Vagina (tissue), 2 donors: ENCODE results near the gene CTNNA3. TPM values are rescaled to one million over a fixed set of nuclear protein-coding genes. Genes with fewer than 3 reads are reported as not detected.

Source experiments
- DNase-seq, 2 donors: peaks; one replicate each; pipeline ENCODE4 v3.0.0-alpha.2; 2017; ENCODE audit errors: extremely low spot score in 2 of 2
- H3K27ac ChIP-seq: fragments of 200-600 bp; sonication (generic); one replicate; pipeline ENCODE4 v1.5.1; 2019
- H3K27me3 ChIP-seq: fragments of 200-600 bp; sonication (generic); one replicate; pipeline ENCODE4 v1.5.1; 2019
- H3K36me3 ChIP-seq, 2 donors: fragments of 200-600 bp; sonication (generic); one replicate each; pipeline ENCODE4 v1.5.1; 2017 to 2019
- H3K4me1 ChIP-seq: fragments of 200-600 bp; sonication (generic); one replicate; pipeline ENCODE4 v1.5.1; 2019
- H3K4me3 ChIP-seq, 2 donors: fragments of 200-600 bp; sonication (generic); 1 replicate in 1 of 2; 2 replicates in 1 of 2; pipeline ENCODE4 v1.5.1; 2016 to 2019
- H3K9me3 ChIP-seq: fragments of 200-600 bp; sonication (generic); one replicate; pipeline ENCODE4 v1.5.1; 2019
- POLR2A ChIP-seq, 2 donors: fragments of 450-650 bp; IDR thresholded peaks; one replicate each; pipeline ENCODE4 v1.6.1; 2017; ENCODE audit warnings: antibody characterized with exemption in 2 of 2, mild to moderate bottlenecking in 2 of 2, moderate library complexity in 2 of 2
- POLR2AphosphoS5 ChIP-seq, 2 donors: sonication (generic); formaldehyde crosslinking; IDR thresholded peaks; one replicate each; pipeline ENCODE4 v1.9.0; 2017; ENCODE audit warnings: antibody characterized with exemption in 2 of 2, mild to moderate bottlenecking in 2 of 2, low read depth in 1 of 2; ENCODE audit not compliant: insufficient read depth in 1 of 2
- intact Hi-C: fragments of 100-400 bp; cut with DNase I; formaldehyde crosslinking; loops from one replicate; pipeline ENCODE4 v1.15.1; 2023
- total RNA-seq: library from RNA; depleted of rRNA; stranded (reverse); fragments of >200 nt; gene quantifications from one replicate; pipeline ENCODE4 v1.2.3, GENCODE V29; 2016
- TF ChIP-seq, protein P1 (sequence below), 3 experiments: fragments of 450-650 bp in 2 of 3; fragments of 200-600 bp in 1 of 3; sonication (generic) in 1 of 3; IDR thresholded peaks; one replicate each; pipeline ENCODE4 v1.5.1; 2017 to 2019; ENCODE audit warnings: antibody characterized with exemption in 3 of 3, mild to moderate bottlenecking in 2 of 3, moderate library complexity in 2 of 3

CTNNA3 gene
- total RNA-seq, 1 donor from 2014 or later, result 0.98 TPM

DNA sequence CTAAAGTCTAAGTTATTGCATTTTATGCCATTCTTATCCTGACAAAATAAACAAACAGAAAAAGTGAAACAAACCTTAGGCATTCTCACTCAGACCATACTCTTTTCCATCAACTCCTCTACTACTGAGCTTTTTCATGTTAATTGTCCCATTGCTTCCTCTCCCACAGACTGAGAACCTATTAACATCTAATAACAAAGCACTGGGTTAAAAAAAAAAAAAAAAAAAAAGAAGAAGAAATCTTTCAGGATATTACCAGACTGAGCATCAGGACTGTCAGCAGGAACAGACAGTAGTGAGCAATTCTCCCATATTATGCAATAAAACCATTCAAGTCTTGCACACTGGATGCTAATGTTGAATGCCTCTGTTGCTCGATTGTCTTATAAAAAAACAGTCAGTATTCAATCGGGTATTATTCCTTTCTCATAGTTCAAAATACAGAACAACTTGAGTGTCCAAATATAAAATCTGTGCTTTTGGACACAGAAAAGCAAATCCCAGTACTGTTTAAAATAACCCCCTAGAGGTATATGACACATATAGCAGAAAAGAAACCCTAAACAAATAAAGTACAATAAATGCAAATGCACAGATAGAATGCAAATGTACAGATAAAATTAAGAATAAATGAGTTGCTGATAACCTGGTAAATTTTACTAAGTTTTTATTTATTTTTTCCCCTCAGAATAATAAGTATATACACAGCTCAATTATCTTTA, 1301.5 kb downstream of the CTNNA3 start:
- DNase-seq, result no peak
- TF ChIP-seq POLR2AphosphoS5 (IDR thresholded peaks at IDR 0.05; ENCODE audit: insufficient read depth in 1 of 2, low read depth in 1 of 2) (no peak), POLR2A (IDR thresholded peaks at IDR 0.05) (no peak)
- TF ChIP-seq, protein P1, sequence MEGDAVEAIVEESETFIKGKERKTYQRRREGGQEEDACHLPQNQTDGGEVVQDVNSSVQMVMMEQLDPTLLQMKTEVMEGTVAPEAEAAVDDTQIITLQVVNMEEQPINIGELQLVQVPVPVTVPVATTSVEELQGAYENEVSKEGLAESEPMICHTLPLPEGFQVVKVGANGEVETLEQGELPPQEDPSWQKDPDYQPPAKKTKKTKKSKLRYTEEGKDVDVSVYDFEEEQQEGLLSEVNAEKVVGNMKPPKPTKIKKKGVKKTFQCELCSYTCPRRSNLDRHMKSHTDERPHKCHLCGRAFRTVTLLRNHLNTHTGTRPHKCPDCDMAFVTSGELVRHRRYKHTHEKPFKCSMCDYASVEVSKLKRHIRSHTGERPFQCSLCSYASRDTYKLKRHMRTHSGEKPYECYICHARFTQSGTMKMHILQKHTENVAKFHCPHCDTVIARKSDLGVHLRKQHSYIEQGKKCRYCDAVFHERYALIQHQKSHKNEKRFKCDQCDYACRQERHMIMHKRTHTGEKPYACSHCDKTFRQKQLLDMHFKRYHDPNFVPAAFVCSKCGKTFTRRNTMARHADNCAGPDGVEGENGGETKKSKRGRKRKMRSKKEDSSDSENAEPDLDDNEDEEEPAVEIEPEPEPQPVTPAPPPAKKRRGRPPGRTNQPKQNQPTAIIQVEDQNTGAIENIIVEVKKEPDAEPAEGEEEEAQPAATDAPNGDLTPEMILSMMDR (IDR thresholded peaks at IDR 0.05), result no peak
- no peaks in the 10 kb centered on the region for H3K4me1 ChIP-seq
- no peaks in the 10 kb centered on the region for H3K27me3 ChIP-seq
- H3K4me3 ChIP-seq, result no peak overlapping the region
- no peaks in the 10 kb centered on the region for H3K36me3 ChIP-seq
- H3K27ac ChIP-seq, result no peak overlapping the region
- intact Hi-C loops, result no loop called here
- H3K9me3 ChIP-seq, result no peaks in the 10 kb centered on the region

DNA sequence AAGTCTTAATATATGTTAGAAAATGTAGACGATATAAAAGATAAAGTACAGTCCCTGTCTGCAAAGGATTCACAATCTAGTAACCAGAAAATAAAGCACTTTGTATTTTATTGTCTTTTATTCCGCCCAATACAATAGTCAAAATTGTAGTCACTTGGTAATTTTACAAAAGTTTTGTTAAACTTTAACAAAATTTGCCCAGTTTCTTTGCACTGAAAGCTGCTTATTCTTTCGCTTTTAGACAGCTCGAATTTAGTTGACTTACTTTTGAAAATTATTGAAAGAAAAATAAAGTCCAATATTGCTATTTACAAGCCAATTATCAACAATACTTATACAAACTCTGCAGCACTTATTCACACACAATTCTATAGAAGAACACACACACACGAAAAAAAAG, 1305.1 kb downstream of the CTNNA3 start:
- intact Hi-C loops, result no loop called here
- Histone ChIP-seq H3K4me1 (no peaks in the 10 kb centered on the region), H3K36me3 (no peaks in the 10 kb centered on the region), H3K4me3 (no peak overlapping the region), H3K27me3 (no peaks in the 10 kb centered on the region), H3K9me3 (no peaks in the 10 kb centered on the region), H3K27ac (no peak overlapping the region)
- DNase-seq, result no peak
- no peak for TF ChIP-seq POLR2A (IDR thresholded peaks at IDR 0.05)
- no peak for TF ChIP-seq POLR2AphosphoS5 (IDR thresholded peaks at IDR 0.05; ENCODE audit: insufficient read depth in 1 of 2, low read depth in 1 of 2)
- TF ChIP-seq, protein P1 (IDR thresholded peaks at IDR 0.05), result no peak

DNA sequence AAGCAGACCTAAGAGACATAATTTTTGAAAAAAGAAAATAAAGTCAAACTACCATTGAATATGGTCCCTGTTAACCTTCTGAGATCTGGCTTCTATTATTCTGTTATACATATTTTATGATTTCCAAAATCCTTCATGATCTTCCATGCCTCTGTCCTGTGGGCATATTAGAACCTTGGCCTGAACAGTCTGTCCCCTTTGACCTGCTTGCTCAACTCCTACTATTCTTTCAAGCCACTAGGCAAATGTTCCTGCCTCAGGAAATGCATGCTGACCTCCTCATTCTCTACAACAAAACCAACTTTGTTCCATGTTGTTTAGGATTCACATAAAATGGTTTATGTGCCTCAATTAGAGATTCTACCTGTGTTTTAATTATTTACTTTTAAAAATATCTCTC, 1315.0 kb downstream of the CTNNA3 start:
- H3K27ac ChIP-seq, result no peak overlapping the region
- no peaks in the 10 kb centered on the region for H3K36me3 ChIP-seq
- no peak for DNase-seq
- no peaks in the 10 kb centered on the region for H3K4me1 ChIP-seq
- TF ChIP-seq POLR2A (IDR thresholded peaks at IDR 0.05), result no peak
- TF ChIP-seq POLR2AphosphoS5 (IDR thresholded peaks at IDR 0.05; ENCODE audit: insufficient read depth in 1 of 2, low read depth in 1 of 2), result no peak
- TF ChIP-seq, protein P1 (IDR thresholded peaks at IDR 0.05), result no peak
- H3K9me3 ChIP-seq, result no peaks in the 10 kb centered on the region
- no peak overlapping the region for H3K4me3 ChIP-seq
- intact Hi-C loops, result no loop called here
- no peaks in the 10 kb centered on the region for H3K27me3 ChIP-seq

DNA sequence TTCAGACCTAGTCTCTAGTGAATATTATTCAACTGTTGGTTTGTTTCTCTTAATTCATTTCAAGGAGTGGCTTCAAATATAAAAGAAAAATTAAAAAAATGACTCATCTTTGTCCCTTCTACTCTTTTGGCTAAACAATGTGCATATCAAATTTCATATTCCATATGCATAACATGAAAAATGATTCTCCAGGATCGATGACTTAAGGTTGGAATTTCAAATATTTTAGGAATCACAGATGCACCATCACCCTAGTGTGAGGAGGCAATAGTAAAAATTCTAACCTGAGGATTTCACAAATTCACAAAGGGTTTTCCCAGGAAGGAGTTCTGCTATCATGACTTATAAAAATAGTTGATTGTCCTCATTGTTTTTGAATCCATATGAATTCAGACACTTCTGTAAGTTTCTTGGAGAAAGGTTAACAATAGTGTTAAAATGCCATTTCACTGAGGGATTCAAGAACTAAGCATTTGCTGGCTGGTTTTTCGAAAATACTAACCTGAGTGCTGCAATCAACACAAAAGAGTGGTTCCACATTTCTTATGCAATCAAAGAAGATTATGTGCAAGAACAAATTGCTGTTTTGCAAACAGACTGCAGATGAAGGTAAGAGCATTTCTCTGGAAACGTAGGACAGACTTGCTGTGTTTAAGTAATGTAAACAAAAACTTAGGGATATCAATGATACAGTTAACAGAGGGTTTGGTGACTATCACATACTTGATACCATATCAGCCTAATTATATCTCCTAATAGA, 1317.7 kb downstream of the CTNNA3 start:
- Histone ChIP-seq H3K4me3 (no peak overlapping the region), H3K27ac (no peak overlapping the region), H3K4me1 (no peaks in the 10 kb centered on the region), H3K27me3 (no peaks in the 10 kb centered on the region), H3K36me3 (no peaks in the 10 kb centered on the region), H3K9me3 (no peaks in the 10 kb centered on the region)
- TF ChIP-seq, protein P1 (IDR thresholded peaks at IDR 0.05), result no peak
- TF ChIP-seq POLR2A (IDR thresholded peaks at IDR 0.05), result no peak
- TF ChIP-seq POLR2AphosphoS5 (IDR thresholded peaks at IDR 0.05; ENCODE audit: insufficient read depth in 1 of 2, low read depth in 1 of 2), result no peak
- intact Hi-C loops, result no loop called here
- no peak for DNase-seq

DNA sequence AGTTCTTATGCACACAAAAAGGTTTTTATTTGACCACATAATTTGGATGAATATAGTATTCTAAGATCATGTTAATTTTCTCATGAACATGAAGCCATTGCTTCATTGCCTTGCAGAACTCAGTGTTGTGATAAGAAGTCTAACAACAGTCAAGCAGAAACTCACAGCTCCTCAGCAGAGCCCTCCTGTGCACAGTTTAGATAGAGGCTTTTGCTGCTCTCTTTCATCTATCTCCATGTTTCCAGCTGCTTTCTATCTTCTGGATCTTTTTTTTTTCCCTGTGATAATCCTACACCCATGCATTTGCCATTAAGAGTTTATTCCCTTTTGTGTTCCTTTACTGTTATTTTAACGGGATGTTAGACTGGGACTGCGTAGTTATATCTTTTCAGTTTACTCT, 1327.8 kb downstream of the CTNNA3 start:
- intact Hi-C loops, result no loop called here
- H3K4me3 ChIP-seq, result no peak overlapping the region
- no peaks in the 10 kb centered on the region for H3K4me1 ChIP-seq
- no peaks in the 10 kb centered on the region for H3K9me3 ChIP-seq
- no peak for DNase-seq
- H3K27ac ChIP-seq, result no peak overlapping the region
- H3K27me3 ChIP-seq, result no peaks in the 10 kb centered on the region
- TF ChIP-seq POLR2A (IDR thresholded peaks at IDR 0.05) (no peak), POLR2AphosphoS5 (IDR thresholded peaks at IDR 0.05; ENCODE audit: insufficient read depth in 1 of 2, low read depth in 1 of 2) (no peak)
- TF ChIP-seq, protein P1 (IDR thresholded peaks at IDR 0.05), result no peak
- H3K36me3 ChIP-seq, result no peaks in the 10 kb centered on the region
